Ishikawa (cell line): ENCODE data around the gene TFE3.

Experiments used
- CEBPB ChIP-seq: IDR thresholded peaks from 2 replicates; pipeline ENCODE4 v1.6.1; 2012
- CREB1 ChIP-seq: IDR thresholded peaks from 2 replicates; pipeline ENCODE4 v1.6.1; 2012; ENCODE audit warnings: low read depth
- EGR1 ChIP-seq: IDR thresholded peaks from 2 replicates; pipeline ENCODE4 v1.6.1; 2012
- EP300 ChIP-seq: IDR thresholded peaks from 2 replicates; pipeline ENCODE4 v1.6.1; 2012; ENCODE audit warnings: borderline replicate concordance
- FOXM1 ChIP-seq: IDR thresholded peaks from 2 replicates; pipeline ENCODE4 v1.6.1; 2012; ENCODE audit warnings: low read depth, borderline replicate concordance
- NFIC ChIP-seq: IDR thresholded peaks from 2 replicates; pipeline ENCODE4 v1.6.1; 2012
- RAD21 ChIP-seq: IDR thresholded peaks from 2 replicates; pipeline ENCODE4 v1.6.1; 2012; ENCODE audit warnings: low read depth
- TAF1 ChIP-seq: IDR thresholded peaks from 2 replicates; pipeline ENCODE4 v1.6.1; 2012; ENCODE audit warnings: low read depth, mild to moderate bottlenecking
- TCF12 ChIP-seq: IDR thresholded peaks from 2 replicates; pipeline ENCODE4 v1.6.1; 2012; ENCODE audit warnings: low read depth
- TEAD4 ChIP-seq: IDR thresholded peaks from 2 replicates; pipeline ENCODE4 v1.6.1; 2012
- USF1 ChIP-seq: IDR thresholded peaks from 2 replicates; pipeline ENCODE4 v1.6.1; 2012
- YY1 ChIP-seq: IDR thresholded peaks from 2 replicates; pipeline ENCODE4 v1.6.1; 2012; ENCODE audit warnings: low read depth
- ZBTB7A ChIP-seq: IDR thresholded peaks from 2 replicates; pipeline ENCODE4 v1.6.1; 2012; ENCODE audit warnings: low read depth
- TF ChIP-seq, protein P1 (sequence below): IDR thresholded peaks from 2 replicates; pipeline ENCODE4 v1.6.1; 2012; ENCODE audit warnings: low read depth, mild to moderate bottlenecking
- TF ChIP-seq, protein P2 (sequence below): IDR thresholded peaks from 2 replicates; pipeline ENCODE4 v1.6.1; 2012

TFE3 gene

DNA sequence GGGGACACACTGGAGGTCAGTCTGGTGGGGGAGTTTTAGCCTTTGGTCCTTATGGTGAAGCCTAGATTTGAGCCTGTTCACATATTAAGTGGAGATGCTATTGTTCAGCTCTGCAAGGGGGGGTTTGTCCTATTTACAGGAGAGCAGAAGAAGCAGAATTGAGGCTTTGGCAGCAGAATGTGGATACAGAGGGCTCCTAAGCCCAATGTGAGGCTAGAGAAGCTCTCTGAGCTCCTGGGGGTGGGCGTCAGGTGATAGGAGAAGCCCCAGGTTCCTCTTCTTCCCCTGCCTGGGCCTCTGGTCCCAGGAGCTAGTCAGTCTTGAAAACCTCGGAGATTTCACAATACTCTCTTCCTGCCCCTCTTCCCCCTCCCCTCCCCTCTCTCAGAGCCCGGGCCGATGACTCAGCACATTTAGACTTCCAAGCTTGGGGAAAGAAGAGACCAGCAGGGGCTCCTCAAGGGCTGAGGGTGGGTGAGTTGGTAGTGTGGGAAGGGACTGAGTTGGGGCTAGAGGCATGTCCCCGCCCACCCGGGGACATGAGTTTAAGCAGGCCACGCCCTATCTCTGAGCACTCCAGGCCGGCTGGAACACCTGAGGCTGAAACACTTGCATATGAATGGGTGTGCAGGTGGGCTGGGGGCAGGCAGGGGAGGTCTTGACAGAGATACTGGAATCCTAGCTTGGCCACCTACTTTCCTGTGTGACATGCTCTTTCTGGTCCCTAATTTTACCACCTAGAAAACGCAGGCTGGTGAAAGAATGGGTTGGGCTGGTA lies 3.4 kb downstream of the TFE3 start:
- TF ChIP-seq CEBPB (peak; percentile 92), ZBTB7A (0 out of 2 replicates have a peak, but pooled peaks have one; percentile 21), EP300 (no peak)

DNA sequence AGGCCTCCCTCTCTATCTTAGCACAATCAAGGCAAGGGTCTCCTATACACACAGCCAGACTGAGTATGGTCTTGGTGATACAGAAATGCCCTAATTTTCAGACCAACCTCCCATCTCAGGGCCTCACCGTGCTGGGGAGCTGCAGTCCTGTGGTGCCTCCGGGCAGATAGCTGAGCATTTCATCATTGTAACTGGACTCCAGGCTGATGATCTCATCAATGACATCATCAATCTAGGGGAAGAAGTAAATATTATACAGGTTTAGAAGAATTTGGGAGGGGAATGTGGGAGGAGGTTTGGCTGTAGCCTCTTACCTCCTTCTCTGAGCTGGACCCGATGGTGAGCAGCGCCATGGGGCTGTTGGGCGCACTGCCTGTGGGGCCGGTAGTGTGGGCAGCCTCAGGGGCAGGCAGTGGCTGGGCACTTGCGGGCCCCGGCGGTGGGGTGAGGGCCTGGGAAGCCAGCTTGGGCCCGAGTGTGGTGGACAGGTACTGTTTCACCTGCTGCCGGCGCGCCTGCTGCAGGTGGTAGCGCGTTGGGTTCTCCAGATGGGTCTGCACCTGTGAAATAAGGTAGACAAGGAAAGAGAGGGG lies 5.2 kb downstream of the TFE3 start:
- TF ChIP-seq RAD21 (no peak), CREB1 (peak; percentile 44; the same call in 1 of the 2 replicates)

DNA sequence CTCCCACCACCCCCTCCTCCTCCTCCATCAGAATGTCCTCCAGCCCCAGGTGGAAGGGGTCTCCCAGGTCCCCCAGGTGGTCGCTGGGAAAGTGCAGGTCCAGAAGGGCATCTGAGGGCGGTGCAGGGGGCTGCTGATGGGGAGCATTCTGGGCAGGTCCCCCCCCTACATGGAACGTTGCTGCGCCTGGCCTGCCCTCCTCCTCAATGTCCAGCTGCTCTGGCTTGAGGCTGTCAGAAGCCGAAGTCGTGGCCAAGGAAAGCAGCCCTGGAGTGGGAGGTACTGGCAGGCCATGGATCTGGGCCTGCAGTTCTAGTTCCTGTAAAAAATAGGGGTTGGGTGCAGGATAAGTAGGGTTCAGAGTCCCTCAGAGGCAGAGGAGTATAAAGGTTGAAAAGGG lies 12.9 kb downstream of the TFE3 start:
- no peak for TF ChIP-seq YY1
- no peak for TF ChIP-seq NFIC
- TF ChIP-seq, protein P1, sequence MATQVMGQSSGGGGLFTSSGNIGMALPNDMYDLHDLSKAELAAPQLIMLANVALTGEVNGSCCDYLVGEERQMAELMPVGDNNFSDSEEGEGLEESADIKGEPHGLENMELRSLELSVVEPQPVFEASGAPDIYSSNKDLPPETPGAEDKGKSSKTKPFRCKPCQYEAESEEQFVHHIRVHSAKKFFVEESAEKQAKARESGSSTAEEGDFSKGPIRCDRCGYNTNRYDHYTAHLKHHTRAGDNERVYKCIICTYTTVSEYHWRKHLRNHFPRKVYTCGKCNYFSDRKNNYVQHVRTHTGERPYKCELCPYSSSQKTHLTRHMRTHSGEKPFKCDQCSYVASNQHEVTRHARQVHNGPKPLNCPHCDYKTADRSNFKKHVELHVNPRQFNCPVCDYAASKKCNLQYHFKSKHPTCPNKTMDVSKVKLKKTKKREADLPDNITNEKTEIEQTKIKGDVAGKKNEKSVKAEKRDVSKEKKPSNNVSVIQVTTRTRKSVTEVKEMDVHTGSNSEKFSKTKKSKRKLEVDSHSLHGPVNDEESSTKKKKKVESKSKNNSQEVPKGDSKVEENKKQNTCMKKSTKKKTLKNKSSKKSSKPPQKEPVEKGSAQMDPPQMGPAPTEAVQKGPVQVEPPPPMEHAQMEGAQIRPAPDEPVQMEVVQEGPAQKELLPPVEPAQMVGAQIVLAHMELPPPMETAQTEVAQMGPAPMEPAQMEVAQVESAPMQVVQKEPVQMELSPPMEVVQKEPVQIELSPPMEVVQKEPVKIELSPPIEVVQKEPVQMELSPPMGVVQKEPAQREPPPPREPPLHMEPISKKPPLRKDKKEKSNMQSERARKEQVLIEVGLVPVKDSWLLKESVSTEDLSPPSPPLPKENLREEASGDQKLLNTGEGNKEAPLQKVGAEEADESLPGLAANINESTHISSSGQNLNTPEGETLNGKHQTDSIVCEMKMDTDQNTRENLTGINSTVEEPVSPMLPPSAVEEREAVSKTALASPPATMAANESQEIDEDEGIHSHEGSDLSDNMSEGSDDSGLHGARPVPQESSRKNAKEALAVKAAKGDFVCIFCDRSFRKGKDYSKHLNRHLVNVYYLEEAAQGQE, result no peak
- no peak for TF ChIP-seq USF1
- TF ChIP-seq TAF1, result no peak
- no peak for TF ChIP-seq TEAD4
- TF ChIP-seq, protein P2, sequence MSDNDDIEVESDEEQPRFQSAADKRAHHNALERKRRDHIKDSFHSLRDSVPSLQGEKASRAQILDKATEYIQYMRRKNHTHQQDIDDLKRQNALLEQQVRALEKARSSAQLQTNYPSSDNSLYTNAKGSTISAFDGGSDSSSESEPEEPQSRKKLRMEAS, result no peak
- TF ChIP-seq EGR1, result no peak
- no peak for TF ChIP-seq CREB1
- no peak for TF ChIP-seq CEBPB
- TF ChIP-seq FOXM1, result no peak
- no peak for TF ChIP-seq ZBTB7A
- TF ChIP-seq EP300, result no peak
- no peak for TF ChIP-seq TCF12
- TF ChIP-seq RAD21, result no peak

- TF ChIP-seq, protein P2, result no peak
- no peak for TF ChIP-seq TCF12
- TF ChIP-seq CREB1, result no peak
Measured at GRCh38 chrX:49029876-49030275, 13.3 kb downstream of the TFE3 start.

DNA sequence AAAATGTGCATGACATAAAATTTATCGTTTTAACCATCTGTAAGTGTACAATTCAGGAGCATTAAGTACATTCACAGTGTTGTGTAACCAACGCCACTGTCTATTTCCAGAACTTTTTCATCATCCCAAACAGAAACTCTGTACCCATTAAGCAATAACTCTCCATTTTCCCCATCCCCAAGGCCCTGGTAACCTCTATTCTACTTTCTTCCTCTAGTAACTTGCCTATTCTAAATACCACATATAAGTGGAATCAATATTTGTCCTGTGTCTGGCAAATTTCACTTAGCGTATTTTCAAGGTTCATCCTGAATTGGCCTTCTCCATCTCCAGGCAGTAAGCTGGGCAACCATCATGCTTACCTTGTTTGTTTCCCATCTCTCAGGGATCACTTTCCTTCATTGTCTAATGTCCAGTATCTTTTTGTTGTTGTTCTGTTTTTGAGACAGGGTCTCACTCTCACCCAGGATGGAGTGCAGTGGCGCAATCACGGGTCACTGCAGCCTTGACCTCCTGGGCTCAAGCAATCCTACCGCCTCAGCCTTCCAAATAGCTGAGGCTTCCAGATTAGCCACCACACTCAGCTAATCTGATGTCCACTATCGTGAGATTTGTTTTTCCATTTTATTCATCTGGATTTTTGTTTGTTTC lies 23.4 kb downstream of the TFE3 start:
- TF ChIP-seq FOXM1, result no peak
- TF ChIP-seq EGR1, result no peak
- no peak for TF ChIP-seq EP300
- TF ChIP-seq NFIC, result no peak
- no peak for TF ChIP-seq TEAD4
- TF ChIP-seq, protein P1, result no peak
- TF ChIP-seq CREB1, result no peak
- TF ChIP-seq YY1, result no peak
- TF ChIP-seq TCF12, result no peak
- TF ChIP-seq CEBPB, result no peak
- TF ChIP-seq TAF1, result no peak
- no peak for TF ChIP-seq RAD21
- TF ChIP-seq, protein P2, result no peak
- TF ChIP-seq USF1, result no peak
- TF ChIP-seq ZBTB7A, result no peak

DNA sequence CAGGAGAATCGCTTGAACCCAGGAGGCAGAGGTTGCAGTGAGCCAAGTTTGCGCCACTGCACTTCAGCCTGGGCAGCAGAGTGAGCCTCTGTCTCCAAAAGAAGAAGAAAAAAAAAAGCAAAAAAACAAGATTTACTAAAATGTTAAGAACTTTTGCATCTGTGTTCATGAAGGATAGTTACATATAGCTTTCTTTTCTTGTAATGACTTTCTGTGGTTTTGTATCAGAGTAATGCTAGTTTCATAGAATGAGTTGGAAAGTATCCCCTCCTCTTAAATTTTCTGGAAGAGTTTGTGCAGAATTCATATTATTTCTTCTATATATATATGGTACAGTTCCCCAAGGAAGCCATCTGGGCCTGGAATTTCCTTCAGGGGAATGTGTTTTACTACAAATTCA lies 24.1 kb downstream of the TFE3 start:
- TF ChIP-seq NFIC, result no peak
- TF ChIP-seq USF1, result no peak
- TF ChIP-seq CREB1, result no peak
- TF ChIP-seq EGR1, result no peak
- TF ChIP-seq, protein P2, result no peak
- TF ChIP-seq EP300, result no peak
- TF ChIP-seq CEBPB, result no peak
- TF ChIP-seq TEAD4, result no peak
- TF ChIP-seq RAD21, result no peak
- TF ChIP-seq TAF1, result no peak
- TF ChIP-seq, protein P1, result no peak
- TF ChIP-seq ZBTB7A, result no peak
- no peak for TF ChIP-seq TCF12
- no peak for TF ChIP-seq YY1
- no peak for TF ChIP-seq FOXM1
